ENCODE results near the gene COL13A1.

The COL13A1 gene

DNA sequence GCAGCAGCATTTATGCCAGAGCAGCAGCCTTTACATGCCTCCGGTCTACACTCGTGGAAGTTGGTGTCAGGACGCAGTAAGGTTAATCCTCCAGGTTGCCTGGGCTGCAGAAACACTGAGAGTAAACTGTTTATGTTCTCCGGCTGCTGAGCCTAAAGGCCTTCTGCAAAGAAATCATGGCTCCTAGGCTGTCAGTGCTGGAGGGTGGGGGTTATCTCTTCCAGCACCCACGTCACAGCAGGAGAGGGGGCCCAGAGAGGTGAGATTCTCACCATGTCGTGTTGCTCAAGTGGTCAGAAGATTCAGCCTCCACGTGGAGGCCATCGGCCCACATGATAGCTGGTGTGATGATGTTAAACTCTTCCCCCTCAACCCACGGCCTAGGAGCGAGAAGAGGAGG, 41.2 kb downstream of the COL13A1 start:
- ChIA-PET POLR2A (no interaction called here), CTCF (interaction anchor here (0.7 kb wide), 1 partner anchor 41 kb away, joined by 3 read pairs; the partner anchor contains the start of gene COL13A1)
- 99% methylated on average over 8 of the region's 10 CpGs for WGBS (ENCODE audit: insufficient coverage)
- H3K27me3 ChIP-seq (replicated peaks in 2 of 5; ENCODE audit: control insufficient read depth in 4 of 5, insufficient read depth in 5 of 5, low read length in 4 of 5): peaks cover 0 to 12% (median 3%) of the 10 kb centered on the region in 5 experiments
- no peak overlapping the region for H3K27ac ChIP-seq (ENCODE audit: insufficient read depth in 1 of 2, low read depth in 1 of 2, low read length in 2 of 2, poor library complexity in 1 of 2, severe bottlenecking in 2 of 2)
- DNase-seq: no peak
- H3K9me3 ChIP-seq (ENCODE audit: control extremely low read depth in 1 of 5, control insufficient read depth in 4 of 5, insufficient read depth in 2 of 5, low read depth in 1 of 5, low read length in 4 of 5): no peaks in the 10 kb centered on the region
- H3K4me3 ChIP-seq (ENCODE audit: control insufficient read depth in 1 of 7, extremely low read depth in 1 of 7, insufficient read depth in 4 of 7, low read depth in 2 of 7, low read length in 6 of 7): no peak overlapping the region
- H3K4me1 ChIP-seq (ENCODE audit: control extremely low read depth in 1 of 4, control insufficient read depth in 4 of 4, insufficient read depth in 4 of 4, low read length in 3 of 4): peaks cover 0 to 2% (median 0%) of the 10 kb centered on the region in 4 experiments
- H3K36me3 ChIP-seq (ENCODE audit: control insufficient read depth in 4 of 4, insufficient read depth in 4 of 4, low read length in 3 of 4): no peaks in the 10 kb centered on the region

DNA sequence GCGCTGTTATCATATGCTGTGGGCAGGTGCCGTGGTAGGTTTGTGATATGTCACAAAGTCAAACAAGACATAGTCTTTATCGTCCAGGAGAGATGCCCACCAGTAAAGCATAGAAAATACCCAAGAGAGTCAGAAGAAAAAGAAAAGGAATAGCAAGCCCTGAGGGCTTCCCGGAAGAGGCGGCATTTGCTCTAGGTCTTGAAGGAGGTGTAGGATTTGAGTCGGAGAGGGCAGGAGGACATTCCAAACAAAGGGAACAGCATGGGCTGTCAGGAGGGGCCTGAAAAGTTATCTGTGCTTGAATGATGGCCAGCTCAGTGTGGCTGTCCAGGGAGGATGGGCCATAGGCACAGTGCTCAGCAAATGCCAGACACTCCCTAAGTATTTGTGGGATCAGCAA, 42.2 kb downstream of the COL13A1 start:
- Histone ChIP-seq H3K4me3 (ENCODE audit: control insufficient read depth in 1 of 7, extremely low read depth in 1 of 7, insufficient read depth in 4 of 7, low read depth in 2 of 7, low read length in 6 of 7) (no peak overlapping the region), H3K27ac (ENCODE audit: insufficient read depth in 1 of 2, low read depth in 1 of 2, low read length in 2 of 2, poor library complexity in 1 of 2, severe bottlenecking in 2 of 2) (no peak overlapping the region), H3K27me3 (replicated peaks in 2 of 5; ENCODE audit: control insufficient read depth in 4 of 5, insufficient read depth in 5 of 5, low read length in 4 of 5) (peaks cover 0 to 12% (median 6%) of the 10 kb centered on the region in 5 experiments), H3K9me3 (ENCODE audit: control extremely low read depth in 1 of 5, control insufficient read depth in 4 of 5, insufficient read depth in 2 of 5, low read depth in 1 of 5, low read length in 4 of 5) (no peaks in the 10 kb centered on the region), H3K36me3 (ENCODE audit: control insufficient read depth in 4 of 4, insufficient read depth in 4 of 4, low read length in 3 of 4) (no peaks in the 10 kb centered on the region), H3K4me1 (ENCODE audit: control extremely low read depth in 1 of 4, control insufficient read depth in 4 of 4, insufficient read depth in 4 of 4, low read length in 3 of 4) (peaks cover 0 to 2% (median 0%) of the 10 kb centered on the region in 4 experiments)
- CTCF ChIA-PET: no interaction called here
- no peak for DNase-seq
- POLR2A ChIA-PET: no interaction called here
- WGBS (ENCODE audit: insufficient coverage): 100% methylated on average over 3 of the region's 6 CpGs

DNA sequence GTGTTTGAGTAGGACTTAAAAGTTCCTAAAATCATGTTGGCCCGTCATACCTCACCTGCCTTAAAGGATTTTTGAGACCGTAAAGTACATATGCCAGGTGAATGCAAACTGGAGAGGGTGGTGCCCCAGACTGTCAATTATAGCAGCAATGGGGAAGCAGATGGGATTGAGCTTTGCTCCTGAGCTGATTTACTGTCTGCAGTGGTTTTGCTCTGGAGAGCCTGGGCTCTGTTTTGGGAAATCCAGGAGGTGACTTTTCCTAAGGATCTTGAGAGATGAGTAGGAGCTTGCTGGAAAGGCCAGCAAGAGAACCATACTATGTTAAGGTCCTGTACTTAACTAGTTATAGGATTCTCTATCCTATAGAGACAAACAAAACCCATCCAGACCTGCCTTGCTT, 43.0 kb downstream of the COL13A1 start:
- WGBS (ENCODE audit: insufficient coverage): 94% methylated on average over 2 of the region's 2 CpGs
- DNase-seq: no peak
- Histone ChIP-seq H3K4me1 (ENCODE audit: control extremely low read depth in 1 of 4, control insufficient read depth in 4 of 4, insufficient read depth in 4 of 4, low read length in 3 of 4) (peaks cover 0 to 2% (median 0%) of the 10 kb centered on the region in 4 experiments), H3K36me3 (ENCODE audit: control insufficient read depth in 4 of 4, insufficient read depth in 4 of 4, low read length in 3 of 4) (no peaks in the 10 kb centered on the region), H3K27ac (ENCODE audit: insufficient read depth in 1 of 2, low read depth in 1 of 2, low read length in 2 of 2, poor library complexity in 1 of 2, severe bottlenecking in 2 of 2) (no peak overlapping the region), H3K27me3 (replicated peaks in 2 of 5; ENCODE audit: control insufficient read depth in 4 of 5, insufficient read depth in 5 of 5, low read length in 4 of 5) (peaks cover 0 to 12% (median 6%) of the 10 kb centered on the region in 5 experiments), H3K9me3 (ENCODE audit: control extremely low read depth in 1 of 5, control insufficient read depth in 4 of 5, insufficient read depth in 2 of 5, low read depth in 1 of 5, low read length in 4 of 5) (no peaks in the 10 kb centered on the region), H3K4me3 (ENCODE audit: control insufficient read depth in 1 of 7, extremely low read depth in 1 of 7, insufficient read depth in 4 of 7, low read depth in 2 of 7, low read length in 6 of 7) (no peak overlapping the region)
- ChIA-PET CTCF (no interaction called here), POLR2A (no interaction called here)

DNA sequence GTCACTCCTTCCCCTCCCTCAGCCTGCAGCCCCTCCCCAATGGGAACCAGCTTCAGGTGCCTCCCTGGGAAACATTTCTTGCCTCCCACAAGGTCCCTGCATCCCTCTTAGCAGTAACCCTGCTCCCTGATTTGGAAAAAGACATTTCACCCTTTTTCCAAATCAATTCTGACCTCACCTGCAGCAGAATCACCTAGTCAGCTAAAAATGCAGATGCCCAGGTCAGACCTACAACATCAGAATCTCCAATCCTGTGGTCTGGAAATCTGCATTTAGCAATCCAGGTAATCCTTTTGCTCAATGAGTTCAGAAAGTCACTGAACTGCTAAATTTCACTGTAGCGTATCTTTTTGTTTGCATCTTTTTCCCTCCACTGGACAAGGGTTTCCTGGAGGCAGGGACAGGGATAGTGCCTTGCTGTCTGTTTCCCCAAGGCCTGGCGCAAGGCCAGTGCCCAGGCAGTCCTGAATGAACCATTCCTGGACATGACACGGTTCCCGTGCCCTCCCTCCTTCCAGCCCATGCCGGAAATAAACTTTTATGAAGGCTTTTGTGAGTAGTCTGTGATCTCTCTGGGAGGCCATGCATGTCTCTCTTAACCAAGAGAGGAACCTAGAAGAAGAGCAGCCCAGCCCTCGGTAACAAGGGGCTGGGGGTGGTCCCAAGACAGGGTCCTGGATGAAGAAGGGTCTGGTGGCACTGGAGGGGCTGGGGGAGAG, 44.0 kb downstream of the COL13A1 start:
- no peaks in the 10 kb centered on the region for H3K9me3 ChIP-seq (ENCODE audit: control extremely low read depth in 1 of 5, control insufficient read depth in 4 of 5, insufficient read depth in 2 of 5, low read depth in 1 of 5, low read length in 4 of 5)
- ChIA-PET POLR2A (no interaction called here), CTCF (no interaction called here)
- no peaks in the 10 kb centered on the region for H3K36me3 ChIP-seq (ENCODE audit: control insufficient read depth in 4 of 4, insufficient read depth in 4 of 4, low read length in 3 of 4)
- no peak overlapping the region for H3K4me3 ChIP-seq (ENCODE audit: control insufficient read depth in 1 of 7, extremely low read depth in 1 of 7, insufficient read depth in 4 of 7, low read depth in 2 of 7, low read length in 6 of 7)
- peaks cover 0 to 12% (median 3%) of the 10 kb centered on the region in 5 experiments for H3K27me3 ChIP-seq (replicated peaks in 2 of 5; ENCODE audit: control insufficient read depth in 4 of 5, insufficient read depth in 5 of 5, low read length in 4 of 5)
- WGBS (ENCODE audit: insufficient coverage): 58% methylated on average over 3 of the region's 6 CpGs
- H3K4me1 ChIP-seq (ENCODE audit: control extremely low read depth in 1 of 4, control insufficient read depth in 4 of 4, insufficient read depth in 4 of 4, low read length in 3 of 4): peaks cover 0 to 2% (median 0%) of the 10 kb centered on the region in 4 experiments
- DNase-seq: no peak
- H3K27ac ChIP-seq (ENCODE audit: insufficient read depth in 1 of 2, low read depth in 1 of 2, low read length in 2 of 2, poor library complexity in 1 of 2, severe bottlenecking in 2 of 2): no peak overlapping the region

DNA sequence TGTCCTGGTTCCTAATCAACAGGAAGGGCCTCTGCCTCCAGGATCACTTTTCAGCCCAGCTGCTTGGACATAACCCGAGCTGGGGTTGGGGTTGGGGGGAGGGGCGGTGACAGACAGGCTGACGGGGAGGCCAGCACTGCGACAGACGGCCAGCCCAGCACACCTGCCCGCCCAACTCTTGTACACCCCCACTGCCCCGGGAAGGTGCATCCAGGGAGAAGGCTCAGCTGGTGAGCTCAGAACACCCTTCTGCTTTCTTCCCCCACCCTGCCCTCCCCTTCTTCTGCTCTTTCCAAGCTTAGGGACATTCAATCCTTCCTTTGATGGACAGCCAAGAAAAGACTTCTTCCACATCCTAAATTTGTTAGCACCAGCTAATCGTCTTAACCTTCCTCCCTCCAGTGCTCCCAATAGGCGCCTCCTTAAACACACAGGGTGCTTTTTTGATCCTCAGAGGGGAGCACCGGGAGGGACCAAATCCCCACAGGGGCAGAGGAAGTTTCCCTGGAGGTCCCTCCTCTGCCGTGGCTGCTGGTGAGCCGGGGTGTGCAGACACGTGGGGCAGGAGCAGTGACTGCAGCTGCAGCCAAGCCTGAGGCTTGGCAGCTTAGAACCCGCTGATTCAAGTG, 44.7 kb downstream of the COL13A1 start:
- H3K36me3 ChIP-seq (ENCODE audit: control insufficient read depth in 4 of 4, insufficient read depth in 4 of 4, low read length in 3 of 4): no peaks in the 10 kb centered on the region
- 47% methylated on average over 12 of the region's 14 CpGs for WGBS (ENCODE audit: insufficient coverage)
- DNase-seq: no peak
- ChIA-PET POLR2A (no interaction called here), CTCF (no interaction called here)
- H3K4me1 ChIP-seq (ENCODE audit: control extremely low read depth in 1 of 4, control insufficient read depth in 4 of 4, insufficient read depth in 4 of 4, low read length in 3 of 4): peaks cover 0 to 2% (median 0%) of the 10 kb centered on the region in 4 experiments
- H3K27ac ChIP-seq (ENCODE audit: insufficient read depth in 1 of 2, low read depth in 1 of 2, low read length in 2 of 2, poor library complexity in 1 of 2, severe bottlenecking in 2 of 2): no peak overlapping the region
- H3K4me3 ChIP-seq (ENCODE audit: control insufficient read depth in 1 of 7, extremely low read depth in 1 of 7, insufficient read depth in 4 of 7, low read depth in 2 of 7, low read length in 6 of 7): no peak overlapping the region
- peaks cover 0 to 12% (median 3%) of the 10 kb centered on the region in 5 experiments for H3K27me3 ChIP-seq (replicated peaks in 2 of 5; ENCODE audit: control insufficient read depth in 4 of 5, insufficient read depth in 5 of 5, low read length in 4 of 5)
- no peaks in the 10 kb centered on the region for H3K9me3 ChIP-seq (ENCODE audit: control extremely low read depth in 1 of 5, control insufficient read depth in 4 of 5, insufficient read depth in 2 of 5, low read depth in 1 of 5, low read length in 4 of 5)

DNA sequence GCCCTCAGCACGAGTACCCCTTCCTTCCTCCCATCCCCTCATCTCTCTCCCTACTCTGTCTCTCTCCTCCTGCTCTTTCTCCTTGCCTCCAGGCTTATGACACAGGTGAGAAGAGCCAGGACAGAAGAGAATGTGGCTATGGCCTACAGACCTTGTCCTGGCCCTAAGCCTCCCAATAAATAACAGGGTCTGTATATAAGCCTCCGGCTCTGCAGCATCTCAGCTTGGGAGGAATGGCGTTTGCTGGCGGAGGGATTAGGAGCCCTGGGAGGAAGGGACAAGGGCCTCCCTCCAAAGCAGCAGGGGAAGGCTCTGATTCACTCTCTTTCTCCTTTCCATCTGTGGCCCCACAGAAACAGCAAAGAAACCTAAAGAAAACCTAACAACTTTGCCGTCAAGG, 45.8 kb downstream of the COL13A1 start:
- no peaks in the 10 kb centered on the region for H3K9me3 ChIP-seq (ENCODE audit: control extremely low read depth in 1 of 5, control insufficient read depth in 4 of 5, insufficient read depth in 2 of 5, low read depth in 1 of 5, low read length in 4 of 5)
- peaks cover 0 to 2% (median 0%) of the 10 kb centered on the region in 4 experiments for H3K4me1 ChIP-seq (ENCODE audit: control extremely low read depth in 1 of 4, control insufficient read depth in 4 of 4, insufficient read depth in 4 of 4, low read length in 3 of 4)
- ChIA-PET CTCF (no interaction called here), POLR2A (no interaction called here)
- WGBS (ENCODE audit: insufficient coverage): 89% methylated on average over 4 of the region's 5 CpGs
- no peak overlapping the region for H3K27ac ChIP-seq (ENCODE audit: insufficient read depth in 1 of 2, low read depth in 1 of 2, low read length in 2 of 2, poor library complexity in 1 of 2, severe bottlenecking in 2 of 2)
- no peaks in the 10 kb centered on the region for H3K36me3 ChIP-seq (ENCODE audit: control insufficient read depth in 4 of 4, insufficient read depth in 4 of 4, low read length in 3 of 4)
- peaks cover 0 to 12% (median 3%) of the 10 kb centered on the region in 5 experiments for H3K27me3 ChIP-seq (replicated peaks in 2 of 5; ENCODE audit: control insufficient read depth in 4 of 5, insufficient read depth in 5 of 5, low read length in 4 of 5)
- DNase-seq: no peak
- no peak overlapping the region for H3K4me3 ChIP-seq (ENCODE audit: control insufficient read depth in 1 of 7, extremely low read depth in 1 of 7, insufficient read depth in 4 of 7, low read depth in 2 of 7, low read length in 6 of 7)

DNA sequence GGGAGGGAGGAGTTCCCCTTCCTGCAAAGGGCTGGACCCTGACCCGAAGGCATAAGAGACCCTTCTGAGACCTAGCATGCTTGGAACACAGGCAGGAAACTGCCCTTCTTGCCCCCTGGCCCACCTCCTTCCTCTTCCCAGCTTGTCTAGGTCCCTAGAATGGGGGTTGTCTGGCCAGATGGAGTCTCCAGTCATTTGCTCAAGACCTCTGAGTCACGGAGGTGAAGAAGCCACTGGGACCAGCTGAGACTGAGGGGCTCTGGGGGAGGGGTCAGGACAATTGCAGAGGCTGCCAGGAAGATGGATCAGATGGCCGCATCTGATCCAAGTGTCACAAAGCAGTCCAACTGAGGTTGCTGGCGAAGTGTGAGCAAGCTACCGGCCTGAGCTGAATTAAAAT, 46.2 kb downstream of the COL13A1 start:
- 82% methylated on average over 4 of the region's 5 CpGs for WGBS (ENCODE audit: insufficient coverage)
- ChIA-PET POLR2A (no interaction called here), CTCF (interaction anchor here (0.6 kb wide), 1 partner anchor 293 kb away, joined by 3 read pairs; no protein-coding TSS in a partner anchor)
- H3K36me3 ChIP-seq (ENCODE audit: control insufficient read depth in 4 of 4, insufficient read depth in 4 of 4, low read length in 3 of 4): no peaks in the 10 kb centered on the region
- no peak overlapping the region for H3K4me3 ChIP-seq (ENCODE audit: control insufficient read depth in 1 of 7, extremely low read depth in 1 of 7, insufficient read depth in 4 of 7, low read depth in 2 of 7, low read length in 6 of 7)
- H3K27ac ChIP-seq (ENCODE audit: insufficient read depth in 1 of 2, low read depth in 1 of 2, low read length in 2 of 2, poor library complexity in 1 of 2, severe bottlenecking in 2 of 2): no peak overlapping the region
- DNase-seq: no peak
- peaks cover 0 to 2% (median 0%) of the 10 kb centered on the region in 4 experiments for H3K4me1 ChIP-seq (ENCODE audit: control extremely low read depth in 1 of 4, control insufficient read depth in 4 of 4, insufficient read depth in 4 of 4, low read length in 3 of 4)
- H3K9me3 ChIP-seq (ENCODE audit: control extremely low read depth in 1 of 5, control insufficient read depth in 4 of 5, insufficient read depth in 2 of 5, low read depth in 1 of 5, low read length in 4 of 5): no peaks in the 10 kb centered on the region
- H3K27me3 ChIP-seq (replicated peaks in 2 of 5; ENCODE audit: control insufficient read depth in 4 of 5, insufficient read depth in 5 of 5, low read length in 4 of 5): peaks cover 0 to 12% (median 3%) of the 10 kb centered on the region in 5 experiments

Data from common myeloid progenitor, CD34-positive (primary cell).